PFSK-1 (cell line): ENCODE results near the gene SH2B3.

Experiments
- POLR2AphosphoS5 ChIP-seq: IDR thresholded peaks from 2 replicates; pipeline ENCODE4 v1.6.1; 2012; ENCODE audit warnings: low read depth, mild to moderate bottlenecking, control low read depth, low read length, moderate library complexity
- REST ChIP-seq, 2 experiments: IDR thresholded peaks; 2 replicates each; pipeline versions ENCODE4 v1.6.1 to v1.8.0; 2011 to 2012; ENCODE audit warnings: low read depth in 2 of 2, low read length in 2 of 2, control low read depth in 1 of 2, inconsistent platforms in 1 of 2, mild to moderate bottlenecking in 1 of 2, moderate library complexity in 1 of 2; ENCODE audit not compliant: insufficient read depth in 1 of 2
- SIN3A ChIP-seq: IDR thresholded peaks from 2 replicates; pipeline ENCODE4 v1.6.1; 2012; ENCODE audit warnings: mild to moderate bottlenecking, low read length, moderate library complexity, borderline replicate concordance; ENCODE audit not compliant: insufficient read depth
- TAF1 ChIP-seq: IDR thresholded peaks from 2 replicates; pipeline ENCODE4 v1.6.1; 2012; ENCODE audit warnings: low read length, control low read depth, borderline replicate concordance; ENCODE audit not compliant: insufficient read depth

GRCh38 chr12:111387747-111388323 lies 17.9 kb upstream of the SH2B3 start:
- TF ChIP-seq SIN3A: no peak
- TF ChIP-seq REST (IDR thresholded peaks at IDR 0.05; ENCODE audit: insufficient read depth in 1 of 2, low read depth in 2 of 2, low read length in 2 of 2): no peak
- TF ChIP-seq POLR2AphosphoS5: no peak
- no peak for TF ChIP-seq TAF1
